MM.1S (cell line): ENCODE measurements around the gene NNT.

ENCODE experiments used
- DNase-seq: peaks from one replicate; pipeline ENCODE4 v3.0.0-alpha.2; 2015
- H2AFZ ChIP-seq: fragments of 300-600 bp; sonication (generic); 2 replicates; pipeline ENCODE4 v1.6.0; 2016; ENCODE audit warnings: antibody characterized with exemption, low read length
- H3F3A ChIP-seq: fragments of 300-600 bp; sonication (generic); 2 replicates; pipeline ENCODE4 v1.6.1; 2016; ENCODE audit warnings: mild to moderate bottlenecking, antibody characterized with exemption, low read length, moderate library complexity, mixed read lengths; ENCODE audit not compliant: insufficient read depth
- H3K27ac ChIP-seq: fragments of 300-600 bp; sonication (generic); 2 replicates; pipeline ENCODE4 v1.5.1; 2016; ENCODE audit warnings: mild to moderate bottlenecking, low read length
- H3K27me3 ChIP-seq: fragments of 300-600 bp; sonication (generic); replicated peaks from 2 replicates; pipeline ENCODE4 v1.6.0; 2016; ENCODE audit warnings: low read length; ENCODE audit not compliant: insufficient read depth
- H3K36me3 ChIP-seq: fragments of 300-600 bp; sonication (generic); replicated peaks from 2 replicates; pipeline ENCODE4 v1.6.1; 2016; ENCODE audit warnings: mild to moderate bottlenecking, low read length, mixed read lengths; ENCODE audit not compliant: insufficient read depth
- H3K4me1 ChIP-seq: fragments of 300-600 bp; sonication (generic); 2 replicates; pipeline ENCODE4 v1.6.1; 2016; ENCODE audit warnings: low read length, mixed read lengths
- H3K4me2 ChIP-seq: fragments of 300-600 bp; sonication (generic); 2 replicates; pipeline ENCODE4 v1.6.0; 2016; ENCODE audit warnings: low read depth, low read length
- H3K4me3 ChIP-seq: fragments of 300-600 bp; sonication (generic); 2 replicates; pipeline ENCODE4 v1.5.1; 2016; ENCODE audit warnings: low read length, mixed read lengths
- H3K79me2 ChIP-seq: fragments of 300-600 bp; sonication (generic); 2 replicates; pipeline ENCODE4 v1.6.1; 2016; ENCODE audit warnings: mixed run types, low read length, mixed read lengths
- H3K9ac ChIP-seq: fragments of 300-600 bp; sonication (generic); 2 replicates; pipeline ENCODE4 v1.6.1; 2016; ENCODE audit warnings: low read length, mixed read lengths
- H3K9me2 ChIP-seq: fragments of 300-600 bp; sonication (generic); replicated peaks from 2 replicates; pipeline ENCODE4 v1.6.1; 2016; ENCODE audit warnings: mild to moderate bottlenecking, low read length, mixed read lengths; ENCODE audit not compliant: insufficient read depth
- H3K9me3 ChIP-seq: fragments of 300-600 bp; sonication (generic); replicated peaks from 2 replicates; pipeline ENCODE4 v1.6.1; 2016; ENCODE audit warnings: mild to moderate bottlenecking, low read length, mixed read lengths; ENCODE audit not compliant: insufficient read depth
- H4K20me1 ChIP-seq: fragments of 300-600 bp; sonication (generic); 2 replicates; pipeline ENCODE4 v1.6.1; 2016; ENCODE audit warnings: mild to moderate bottlenecking, low read length, moderate library complexity, mixed read lengths; ENCODE audit not compliant: insufficient read depth
- EZH2 ChIP-seq: fragments of 300-600 bp; sonication (generic); optimal IDR thresholded peaks from 2 replicates; pipeline ENCODE3; 2017; ENCODE audit warnings: low read depth, mild to moderate bottlenecking, antibody characterized with exemption, low read length, mixed read lengths
- EZH2phosphoT487 ChIP-seq: fragments of 300-600 bp; sonication (generic); IDR thresholded peaks from 2 replicates; pipeline ENCODE4 v1.6.1; 2018; ENCODE audit warnings: antibody characterized with exemption, low read length
- TF ChIP-seq, protein P1 (sequence below): fragments of 300-600 bp; sonication (generic); IDR thresholded peaks from 2 replicates; pipeline ENCODE4 v1.5.1; 2016; ENCODE audit warnings: antibody characterized with exemption, low read length, mixed read lengths

The NNT gene

DNA sequence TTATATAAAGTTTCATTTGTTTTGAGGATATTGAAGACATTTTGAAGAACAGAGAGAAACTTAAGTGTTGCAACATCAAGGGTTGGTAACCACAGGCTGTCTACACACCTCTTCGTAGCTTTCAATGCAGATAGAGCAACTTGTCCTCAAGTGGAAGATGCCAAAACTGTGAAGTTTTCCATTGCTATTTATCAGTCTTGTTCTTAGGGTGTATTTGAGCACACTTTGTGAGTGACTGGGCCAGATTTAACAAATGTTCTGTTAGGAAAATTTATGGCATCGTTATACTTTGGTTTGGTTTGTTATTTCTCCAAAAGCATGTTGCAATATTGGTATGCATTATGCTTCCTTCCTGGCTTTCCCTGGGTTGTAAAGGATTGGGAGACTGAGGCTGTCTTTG lies 31.6 kb downstream of the NNT start:
- Histone ChIP-seq H3K9me3 (no peaks in the 10 kb centered on the region), H3K9me2 (no peaks in the 10 kb centered on the region), H3K4me2 (no peak overlapping the region), H3K4me1 (no peaks in the 10 kb centered on the region), H3K27me3 (no peaks in the 10 kb centered on the region), H2AFZ (no peak overlapping the region), H3F3A (no peaks in the 10 kb centered on the region; the same call in 1 of the 2 replicates), H3K79me2 (peaks cover 66% of the 10 kb centered on the region), H4K20me1 (peaks cover 4% of the 10 kb centered on the region), H3K36me3 (peaks cover 4% of the 10 kb centered on the region; the same call in 1 of the 2 replicates), H3K4me3 (no peak overlapping the region), H3K9ac (no peak overlapping the region), H3K27ac (no peak overlapping the region)
- no peak for TF ChIP-seq EZH2
- TF ChIP-seq EZH2phosphoT487 = no peak
- TF ChIP-seq, protein P1, sequence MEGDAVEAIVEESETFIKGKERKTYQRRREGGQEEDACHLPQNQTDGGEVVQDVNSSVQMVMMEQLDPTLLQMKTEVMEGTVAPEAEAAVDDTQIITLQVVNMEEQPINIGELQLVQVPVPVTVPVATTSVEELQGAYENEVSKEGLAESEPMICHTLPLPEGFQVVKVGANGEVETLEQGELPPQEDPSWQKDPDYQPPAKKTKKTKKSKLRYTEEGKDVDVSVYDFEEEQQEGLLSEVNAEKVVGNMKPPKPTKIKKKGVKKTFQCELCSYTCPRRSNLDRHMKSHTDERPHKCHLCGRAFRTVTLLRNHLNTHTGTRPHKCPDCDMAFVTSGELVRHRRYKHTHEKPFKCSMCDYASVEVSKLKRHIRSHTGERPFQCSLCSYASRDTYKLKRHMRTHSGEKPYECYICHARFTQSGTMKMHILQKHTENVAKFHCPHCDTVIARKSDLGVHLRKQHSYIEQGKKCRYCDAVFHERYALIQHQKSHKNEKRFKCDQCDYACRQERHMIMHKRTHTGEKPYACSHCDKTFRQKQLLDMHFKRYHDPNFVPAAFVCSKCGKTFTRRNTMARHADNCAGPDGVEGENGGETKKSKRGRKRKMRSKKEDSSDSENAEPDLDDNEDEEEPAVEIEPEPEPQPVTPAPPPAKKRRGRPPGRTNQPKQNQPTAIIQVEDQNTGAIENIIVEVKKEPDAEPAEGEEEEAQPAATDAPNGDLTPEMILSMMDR = no peak
- DNase-seq = no peak

DNA sequence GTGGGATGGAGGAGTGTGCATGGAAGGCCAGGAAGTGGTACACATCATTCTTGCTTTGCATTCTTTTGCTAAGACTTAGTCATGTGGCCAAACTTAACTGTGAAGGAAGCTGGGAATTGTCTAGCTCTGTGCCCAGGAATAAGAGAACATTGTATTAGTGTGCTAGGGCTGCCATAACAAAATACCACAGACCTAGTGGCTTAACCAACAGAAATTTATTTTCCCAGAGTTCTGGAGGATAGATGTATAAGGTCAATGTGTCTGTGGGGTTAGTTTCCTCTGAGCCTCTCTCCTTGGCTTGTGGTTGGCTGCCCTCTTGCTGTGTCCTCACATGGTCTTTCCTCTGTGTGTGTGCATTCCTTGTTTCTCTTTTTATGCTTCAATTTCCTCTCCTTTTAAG lies 32.4 kb downstream of the NNT start:
- Histone ChIP-seq H4K20me1 (peaks cover 4% of the 10 kb centered on the region; the same call in 1 of the 2 replicates), H3K79me2 (peaks cover 64% of the 10 kb centered on the region)
- TF ChIP-seq EZH2phosphoT487 (no peak), EZH2 (no peak)
- TF ChIP-seq, protein P1 = no peak

DNA sequence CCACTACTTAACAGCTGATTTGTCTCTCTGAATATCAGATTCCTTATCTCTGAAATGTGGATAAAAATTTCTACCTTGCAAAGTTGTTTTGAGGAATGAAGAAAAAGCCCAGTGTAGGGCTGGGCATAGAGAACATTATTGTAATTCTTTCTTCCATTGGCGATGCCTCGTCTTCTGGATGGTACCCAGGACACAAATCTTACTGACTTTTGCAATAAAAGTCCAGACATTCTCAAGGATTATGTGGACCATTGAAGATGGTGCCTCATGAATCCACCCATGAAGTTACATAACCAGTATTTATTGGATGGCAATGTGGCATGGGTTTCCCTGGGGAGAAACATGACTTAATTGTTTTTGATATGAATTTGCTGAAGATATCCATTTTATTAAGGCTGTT lies 33.1 kb downstream of the NNT start:
- Histone ChIP-seq H3K27me3 (no peaks in the 10 kb centered on the region), H3F3A (no peaks in the 10 kb centered on the region), H3K9me2 (no peaks in the 10 kb centered on the region), H3K9ac (no peak overlapping the region), H3K9me3 (no peaks in the 10 kb centered on the region), H3K4me3 (no peak overlapping the region), H3K36me3 (peaks cover 4% of the 10 kb centered on the region; the same call in 1 of the 2 replicates), H3K79me2 (peaks cover 64% of the 10 kb centered on the region), H3K4me2 (no peak overlapping the region), H3K27ac (no peak overlapping the region), H3K4me1 (no peaks in the 10 kb centered on the region), H2AFZ (no peak overlapping the region), H4K20me1 (peaks cover 4% of the 10 kb centered on the region; the same call in 1 of the 2 replicates)
- no peak for DNase-seq
- TF ChIP-seq EZH2phosphoT487 (no peak), EZH2 (no peak)

More for the DNA sequence above, 32.4 kb downstream of the NNT start:
- Histone ChIP-seq H3K27ac (no peak overlapping the region), H3K4me3 (no peak overlapping the region), H2AFZ (no peak overlapping the region), H3K27me3 (no peaks in the 10 kb centered on the region), H3K4me1 (no peaks in the 10 kb centered on the region), H3K36me3 (peaks cover 4% of the 10 kb centered on the region; the same call in 1 of the 2 replicates), H3K9me2 (no peaks in the 10 kb centered on the region), H3F3A (no peaks in the 10 kb centered on the region; the same call in 1 of the 2 replicates), H3K9ac (no peak overlapping the region), H3K9me3 (no peaks in the 10 kb centered on the region), H3K4me2 (no peak overlapping the region)
- no peak for DNase-seq

DNA sequence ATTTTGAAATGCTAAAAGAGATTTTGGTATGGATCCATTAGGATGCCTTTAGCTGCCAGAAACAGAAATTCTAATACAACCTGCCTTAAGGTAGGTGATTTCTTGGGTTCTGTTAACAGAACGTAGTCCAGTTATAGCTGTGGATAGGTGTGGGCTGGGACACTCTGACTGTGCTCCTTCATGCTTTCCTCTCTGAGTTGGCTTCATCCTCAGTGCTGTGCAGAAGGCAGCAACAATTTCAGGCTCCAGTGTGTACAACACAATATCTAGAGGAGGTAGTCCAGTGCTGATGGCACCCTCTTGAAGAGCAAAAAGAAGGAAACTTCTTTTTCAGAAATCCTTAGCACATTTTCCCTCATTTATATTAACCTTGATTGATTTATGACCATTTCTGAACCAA lies 34.4 kb downstream of the NNT start:
- H3K27me3 ChIP-seq = no peaks in the 10 kb centered on the region
- no peak overlapping the region for H3K4me3 ChIP-seq
- peaks cover 2% of the 10 kb centered on the region for H3K36me3 ChIP-seq
- peaks cover 66% of the 10 kb centered on the region for H3K79me2 ChIP-seq
- H3K9me3 ChIP-seq = no peaks in the 10 kb centered on the region
- H2AFZ ChIP-seq = no peak overlapping the region
- H3K4me2 ChIP-seq = no peak overlapping the region
- no peaks in the 10 kb centered on the region for H3K4me1 ChIP-seq
- peaks cover 4% of the 10 kb centered on the region; the same call in 1 of the 2 replicates for H4K20me1 ChIP-seq
- DNase-seq = no peak
- TF ChIP-seq, protein P1 = no peak
- TF ChIP-seq EZH2phosphoT487 (no peak), EZH2 (no peak)
- H3K27ac ChIP-seq = no peak overlapping the region
- no peaks in the 10 kb centered on the region for H3F3A ChIP-seq
- no peak overlapping the region for H3K9ac ChIP-seq
- no peaks in the 10 kb centered on the region for H3K9me2 ChIP-seq
